A673 (cell line): Measurements from ENCODE around the gene NCAPG2. TPM values are rescaled to one million over a fixed set of nuclear protein-coding genes. Genes with fewer than 3 reads are reported as not detected.

Experiments used
- BruUV-seq: library from RNA; stranded (reverse); fragments of 400-500 nt; replicated peaks from 2 replicates; lab custom pipeline; 2021; lab: Mats Ljungman, UMichigan
- CTCF ChIA-PET: fragments of 300-600 bp; sonication (Branson Sonifier 250); formaldehyde crosslinking; loops from one replicate; lab custom pipeline; 2022; ENCODE audit warnings: antibody characterized with exemption; lab: Charles Lee
- POLR2A ChIA-PET: fragments of 300-600 bp; sonication (Branson Sonifier 250); formaldehyde crosslinking; loops from one replicate; lab custom pipeline; 2022; ENCODE audit warnings: antibody characterized with exemption; ENCODE audit not compliant: low non-redundant PET; lab: Charles Lee
- DNase-seq: peaks from one replicate; pipeline ENCODE4 v3.0.0-alpha.2; 2015; ENCODE audit warnings: low spot score
- H3K27ac ChIP-seq: fragments of 200-600 bp; sonication (generic); 2 replicates; pipeline ENCODE4 v1.5.1; 2016; ENCODE audit warnings: mixed run types, low read depth, mild to moderate bottlenecking, mixed read lengths, antibody characterized with exemption, low read length; ENCODE audit not compliant: poor library complexity, severe bottlenecking
- H3K27me3 ChIP-seq: fragments of 200-600 bp; sonication (generic); replicated peaks from 2 replicates; pipeline ENCODE4 v1.6.1; 2017; ENCODE audit warnings: mixed run types, low read depth, mild to moderate bottlenecking, mixed read lengths, antibody characterized with exemption, low read length; ENCODE audit not compliant: insufficient read depth, poor library complexity
- H3K36me3 ChIP-seq: fragments of 200-600 bp; sonication (generic); 2 replicates; pipeline ENCODE4 v1.6.1; 2016; ENCODE audit warnings: mixed run types, mild to moderate bottlenecking, mixed read lengths, antibody characterized with exemption, low read length; ENCODE audit not compliant: insufficient read depth, poor library complexity, severe bottlenecking
- H3K4me1 ChIP-seq: fragments of 200-600 bp; sonication (generic); 2 replicates; pipeline ENCODE4 v1.6.1; 2017; ENCODE audit warnings: mixed run types, mild to moderate bottlenecking, mixed read lengths, antibody characterized with exemption, low read length; ENCODE audit not compliant: insufficient read depth, poor library complexity, severe bottlenecking
- H3K4me3 ChIP-seq: fragments of 200-600 bp; sonication (generic); 2 replicates; pipeline ENCODE4 v1.5.1; 2016; ENCODE audit warnings: low read depth, mixed run types, mild to moderate bottlenecking, mixed read lengths, low read length; ENCODE audit not compliant: poor library complexity, severe bottlenecking
- H3K9me3 ChIP-seq: fragments of 200-600 bp; sonication (generic); 2 replicates; pipeline ENCODE4 v1.6.1; 2016; ENCODE audit warnings: mixed run types, low read depth, mild to moderate bottlenecking, mixed read lengths, antibody characterized with exemption, low read length; ENCODE audit not compliant: poor library complexity, severe bottlenecking
- CTCF ChIP-seq: fragments of 300-800, 200-600 bp; sonication (generic); conservative IDR thresholded peaks from 2 replicates; pipeline ENCODE4 v1.5.1; 2017; ENCODE audit warnings: low read depth, mild to moderate bottlenecking, antibody characterized with exemption, low read length, moderate library complexity, mixed read lengths
- EZH2 ChIP-seq: fragments of 200-600 bp; sonication (generic); IDR thresholded peaks from 2 replicates; pipeline ENCODE4 v1.6.1; 2017; ENCODE audit warnings: borderline replicate concordance, low read depth, mild to moderate bottlenecking, mixed read lengths, antibody characterized with exemption, low read length; ENCODE audit not compliant: poor library complexity, severe bottlenecking
- intact Hi-C: fragments of 100-400 bp; cut with micrococcal nuclease; formaldehyde crosslinking; loops from one replicate; pipeline ENCODE4 v1.10.0; 2022; ENCODE audit not compliant: unreplicated experiment
- total RNA-seq: library from RNA; stranded (reverse); gene quantifications from 2 replicates; pipeline ENCODE4 v1.2.3, GENCODE V29; 2021

NCAPG2 gene
- total RNA-seq, 1 experiment from 2014 or later, result 127 TPM

GRCh38 chr7:158592541-158592940 is 112.1 kb downstream of the NCAPG2 start:
- peaks cover 16% of the 10 kb centered on the region for H3K27me3 ChIP-seq
- BruUV-seq, result no TSS peak
- H3K4me1 ChIP-seq, result no peaks in the 10 kb centered on the region
- H3K27ac ChIP-seq, result no peak overlapping the region
- CTCF ChIA-PET, result no interaction called here
- H3K4me3 ChIP-seq, result no peak overlapping the region
- POLR2A ChIA-PET, result no interaction called here
- DNase-seq, result no peak
- intact Hi-C loops, result no loop called here
- H3K36me3 ChIP-seq, result no peaks in the 10 kb centered on the region
- TF ChIP-seq EZH2 (no peak), CTCF (no peak)
- peaks cover 4% of the 10 kb centered on the region for H3K9me3 ChIP-seq

GRCh38 chr7:158591944-158592343 is 112.7 kb downstream of the NCAPG2 start:
- H3K27ac ChIP-seq, result no peak overlapping the region
- ChIA-PET POLR2A (no interaction called here), CTCF (no interaction called here)
- no peak for TF ChIP-seq EZH2
- DNase-seq, result no peak
- peaks cover 16% of the 10 kb centered on the region for H3K27me3 ChIP-seq
- H3K36me3 ChIP-seq, result no peaks in the 10 kb centered on the region
- BruUV-seq, result no TSS peak
- H3K4me3 ChIP-seq, result no peak overlapping the region
- no peaks in the 10 kb centered on the region for H3K4me1 ChIP-seq
- intact Hi-C loops, result no loop called here
- peaks cover 4% of the 10 kb centered on the region for H3K9me3 ChIP-seq

DNA sequence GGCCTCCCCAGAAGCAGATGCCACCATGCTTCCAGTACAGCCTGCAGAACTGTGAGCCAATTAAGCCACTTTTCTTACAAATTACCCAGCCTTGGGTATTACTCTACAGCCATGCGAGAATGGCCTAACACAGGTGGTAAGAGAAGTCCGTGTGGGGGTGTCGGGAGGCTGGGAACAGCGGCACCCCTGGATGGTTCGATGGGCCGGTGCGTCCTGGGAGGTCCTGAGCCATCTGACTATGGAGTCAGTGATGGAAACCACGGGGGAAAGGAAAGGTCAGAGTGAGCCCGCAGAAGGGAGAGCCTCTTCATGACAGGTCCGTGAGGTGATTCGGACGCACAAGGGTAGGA is 114.4 kb downstream of the NCAPG2 start:
- DNase-seq, result no peak
- TF ChIP-seq CTCF (no peak), EZH2 (no peak)
- intact Hi-C loops, result no loop called here
- ChIA-PET POLR2A (no interaction called here), CTCF (no interaction called here)
- no peaks in the 10 kb centered on the region for H3K4me1 ChIP-seq
- H3K27ac ChIP-seq, result no peak overlapping the region
- peaks cover 3% of the 10 kb centered on the region for H3K9me3 ChIP-seq
- no peaks in the 10 kb centered on the region for H3K36me3 ChIP-seq
- no TSS peak for BruUV-seq
- H3K4me3 ChIP-seq, result no peak overlapping the region
- H3K27me3 ChIP-seq, result peaks cover 33% of the 10 kb centered on the region

GRCh38 chr7:158589653-158590052 is 115.0 kb downstream of the NCAPG2 start:
- H3K27ac ChIP-seq, result no peak overlapping the region
- POLR2A ChIA-PET, result no interaction called here
- no peaks in the 10 kb centered on the region for H3K9me3 ChIP-seq
- TF ChIP-seq EZH2, result no peak
- no peak for TF ChIP-seq CTCF
- no peak overlapping the region for H3K4me3 ChIP-seq
- intact Hi-C loops, result no loop called here
- no peaks in the 10 kb centered on the region for H3K4me1 ChIP-seq
- H3K27me3 ChIP-seq, result peaks cover 38% of the 10 kb centered on the region
- DNase-seq, result no peak
- CTCF ChIA-PET, result no interaction called here
- no TSS peak for BruUV-seq
- no peaks in the 10 kb centered on the region for H3K36me3 ChIP-seq
